Neutrophil (primary cell): ENCODE results near the gene SLC39A13.

ENCODE experiments used
- H3K27ac ChIP-seq: fragments of 200-600 bp; sonication (generic); 2 replicates; pipeline ENCODE4 v1.5.1; 2016; ENCODE audit warnings: mild to moderate bottlenecking, moderate library complexity
- H3K27me3 ChIP-seq: fragments of 200-600 bp; sonication (generic); 2 replicates; pipeline ENCODE4 v1.6.0; 2016; ENCODE audit warnings: mild to moderate bottlenecking
- H3K36me3 ChIP-seq: fragments of 200-600 bp; sonication (generic); 2 replicates; pipeline ENCODE4 v1.5.1; 2017
- H3K4me1 ChIP-seq, 2 experiments: fragments of 200-600 bp in 1 of 2; sonication (generic) in 1 of 2; 1 replicate in 1 of 2; 2 replicates in 1 of 2; pipeline versions ENCODE4 v1.5.1 to v1.6.1; 2013 to 2016; ENCODE audit warnings: low read depth in 1 of 2, low read length in 1 of 2, mild to moderate bottlenecking in 1 of 2, moderate library complexity in 1 of 2; ENCODE audit not compliant: control insufficient read depth in 1 of 2, insufficient read depth in 1 of 2
- H3K4me3 ChIP-seq, 2 experiments: fragments of 200-600 bp in 1 of 2; sonication (generic) in 1 of 2; 1 replicate in 1 of 2; 2 replicates in 1 of 2; pipeline ENCODE4 v1.5.1; 2013 to 2016; ENCODE audit warnings: low read depth in 1 of 2, low read length in 1 of 2, mild to moderate bottlenecking in 1 of 2, moderate library complexity in 1 of 2
- H3K9me3 ChIP-seq: fragments of 200-600 bp; sonication (generic); 2 replicates; pipeline ENCODE4 v1.5.1; 2016
- CTCF ChIP-seq: fragments of 200-600 bp; sonication (generic); IDR thresholded peaks from 2 replicates; pipeline ENCODE4 v1.5.1; 2016; ENCODE audit warnings: antibody characterized with exemption

Gene SLC39A13

GRCh38 chr11:47398551-47398950 lies 9.8 kb upstream of the SLC39A13 start:
- H3K27ac ChIP-seq, result peak overlapping the region; percentile 99
- no peaks in the 10 kb centered on the region for H3K9me3 ChIP-seq
- peak overlapping the region in 1 of 2 experiments; percentile 92 for H3K4me3 ChIP-seq
- TF ChIP-seq CTCF, result no peak
- no peaks in the 10 kb centered on the region for H3K27me3 ChIP-seq
- no peaks in the 10 kb centered on the region for H3K36me3 ChIP-seq
- peaks cover 88 to 92% of the 10 kb centered on the region in 2 experiments for H3K4me1 ChIP-seq

GRCh38 chr11:47399860-47400767 lies 8.3 kb upstream of the SLC39A13 start:
- H3K27me3 ChIP-seq, result no peaks in the 10 kb centered on the region
- H3K9me3 ChIP-seq, result no peaks in the 10 kb centered on the region
- H3K36me3 ChIP-seq, result no peaks in the 10 kb centered on the region
- peak overlapping the region; percentile 99 for H3K27ac ChIP-seq
- peak overlapping the region; percentile 78 to 92 for H3K4me3 ChIP-seq
- H3K4me1 ChIP-seq, result peaks cover 79 to 82% of the 10 kb centered on the region in 2 experiments
- TF ChIP-seq CTCF, result peak; percentile 24

DNA sequence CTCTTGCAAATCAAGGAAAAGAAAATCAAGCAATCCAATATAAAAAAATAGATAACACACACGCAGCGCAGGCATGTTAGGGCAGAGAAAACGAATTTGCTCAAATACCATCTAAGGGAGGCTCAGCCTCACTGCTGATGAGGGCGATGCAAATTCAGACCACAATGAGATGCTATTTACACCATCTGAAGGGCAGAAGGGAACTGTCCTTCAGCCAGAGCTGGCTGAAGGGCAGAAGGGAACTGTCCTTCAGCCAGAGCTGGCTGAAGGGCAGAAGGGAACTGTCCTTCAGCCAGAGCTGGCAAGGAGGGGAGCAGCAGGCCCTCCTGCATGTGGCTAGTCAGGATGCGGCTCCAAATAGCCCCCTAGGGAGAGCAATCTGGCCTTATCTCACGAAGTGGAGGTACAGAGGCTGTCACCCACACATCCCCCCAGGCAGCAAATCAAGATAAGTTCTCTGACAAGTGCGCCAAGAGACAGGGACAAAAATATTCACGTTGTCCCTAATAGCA lies 7.6 kb upstream of the SLC39A13 start:
- no peaks in the 10 kb centered on the region for H3K27me3 ChIP-seq
- TF ChIP-seq CTCF, result no peak
- no peaks in the 10 kb centered on the region for H3K36me3 ChIP-seq
- no peaks in the 10 kb centered on the region for H3K9me3 ChIP-seq
- peak overlapping the region; percentile 99 for H3K27ac ChIP-seq
- peaks cover 77 to 80% of the 10 kb centered on the region in 2 experiments for H3K4me1 ChIP-seq
- peak overlapping the region; percentile 78 to 92 for H3K4me3 ChIP-seq

DNA sequence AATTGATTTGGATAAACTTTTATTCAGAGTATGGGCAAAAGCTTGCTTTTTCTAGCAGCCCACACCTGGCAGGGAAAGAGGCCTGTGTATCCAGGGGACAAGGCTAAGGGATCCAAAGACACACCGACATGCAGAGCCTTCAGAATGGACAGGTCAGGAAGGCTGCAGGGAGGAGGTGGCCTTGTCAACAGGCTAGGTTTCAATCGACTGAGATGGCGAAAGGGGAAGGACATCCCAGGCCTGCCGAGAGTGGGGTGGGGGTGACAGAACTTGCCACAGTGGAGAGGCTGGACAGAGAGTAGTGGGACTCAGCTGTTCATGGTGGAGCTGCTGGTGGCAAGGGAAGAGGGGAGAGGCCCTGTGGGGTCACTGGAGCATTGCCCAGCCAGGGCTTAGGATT lies 5.3 kb upstream of the SLC39A13 start:
- H3K4me3 ChIP-seq, result no peak overlapping the region
- H3K36me3 ChIP-seq, result no peaks in the 10 kb centered on the region
- TF ChIP-seq CTCF, result no peak
- H3K27me3 ChIP-seq, result no peaks in the 10 kb centered on the region
- peaks cover 77 to 84% of the 10 kb centered on the region in 2 experiments for H3K4me1 ChIP-seq
- no peaks in the 10 kb centered on the region for H3K9me3 ChIP-seq
- peak overlapping the region; percentile 67 for H3K27ac ChIP-seq

- no peaks in the 10 kb centered on the region for H3K36me3 ChIP-seq
- H3K4me3 ChIP-seq, result no peak overlapping the region
- H3K27ac ChIP-seq, result peak overlapping the region; percentile 67
- H3K27me3 ChIP-seq, result no peaks in the 10 kb centered on the region
- peaks cover 73 to 81% of the 10 kb centered on the region in 2 experiments for H3K4me1 ChIP-seq
- H3K9me3 ChIP-seq, result no peaks in the 10 kb centered on the region
- TF ChIP-seq CTCF, result no peak
Observed at GRCh38 chr11:47403571-47403970, 4.8 kb upstream of the SLC39A13 start.
